GM18907 (cell line): Measurements from ENCODE around the gene XIRP1.
A peak's percentile ranks its signal among the peaks of the same experiment; 100 is the strongest.

Experiments used
- ATAC-seq: cut with Tn5 transposase; IDR thresholded peaks from one replicate; pipeline ENCODE4 v1.9.1; 2021; ENCODE audit warnings: mild to moderate bottlenecking, moderate library complexity; ENCODE audit not compliant: unreplicated experiment

Gene XIRP1

DNA sequence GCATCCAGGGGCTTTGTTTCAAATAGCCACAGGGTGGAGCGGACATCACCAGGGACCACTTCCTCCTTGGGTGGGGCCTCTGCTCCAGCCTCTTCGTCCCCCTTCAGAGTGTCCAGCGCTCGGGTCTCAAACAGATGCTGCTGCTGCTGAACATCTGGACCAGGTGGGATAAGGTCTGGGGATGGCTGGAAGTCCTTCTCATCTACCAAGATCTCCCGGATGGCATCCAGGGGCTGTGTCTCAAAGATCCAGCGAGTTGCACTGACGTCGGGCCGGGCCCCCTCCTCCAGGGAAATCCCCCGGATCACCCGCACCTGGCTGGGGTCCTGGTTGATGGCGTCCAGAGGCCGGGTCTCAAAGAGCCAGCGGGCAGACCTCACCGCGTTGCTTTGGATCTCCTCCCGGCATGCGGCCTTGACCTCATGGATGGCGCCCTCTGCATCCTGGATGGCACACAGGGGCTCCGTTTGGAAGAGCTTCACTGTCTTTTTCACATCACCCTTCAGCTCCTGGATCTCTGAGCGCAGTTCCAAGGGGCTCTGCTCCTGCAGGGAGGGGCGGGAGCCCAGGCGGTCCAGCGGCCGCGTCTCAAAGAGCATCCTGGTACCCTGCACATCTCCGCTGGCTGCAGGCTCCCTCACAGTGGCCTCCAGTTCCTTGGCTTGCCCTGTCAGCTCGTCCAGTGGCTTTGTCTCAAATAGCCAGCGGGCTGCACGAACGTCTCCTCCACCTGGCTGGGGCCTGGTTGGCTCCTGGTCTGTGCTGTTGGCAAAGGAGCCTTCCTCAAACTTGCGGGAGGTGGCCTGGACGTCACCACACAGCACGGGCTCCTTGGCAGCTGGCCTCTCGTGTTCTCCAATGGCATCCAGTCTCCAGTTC lies 3.9 kb downstream of the XIRP1 start:
- no peak for ATAC-seq

DNA sequence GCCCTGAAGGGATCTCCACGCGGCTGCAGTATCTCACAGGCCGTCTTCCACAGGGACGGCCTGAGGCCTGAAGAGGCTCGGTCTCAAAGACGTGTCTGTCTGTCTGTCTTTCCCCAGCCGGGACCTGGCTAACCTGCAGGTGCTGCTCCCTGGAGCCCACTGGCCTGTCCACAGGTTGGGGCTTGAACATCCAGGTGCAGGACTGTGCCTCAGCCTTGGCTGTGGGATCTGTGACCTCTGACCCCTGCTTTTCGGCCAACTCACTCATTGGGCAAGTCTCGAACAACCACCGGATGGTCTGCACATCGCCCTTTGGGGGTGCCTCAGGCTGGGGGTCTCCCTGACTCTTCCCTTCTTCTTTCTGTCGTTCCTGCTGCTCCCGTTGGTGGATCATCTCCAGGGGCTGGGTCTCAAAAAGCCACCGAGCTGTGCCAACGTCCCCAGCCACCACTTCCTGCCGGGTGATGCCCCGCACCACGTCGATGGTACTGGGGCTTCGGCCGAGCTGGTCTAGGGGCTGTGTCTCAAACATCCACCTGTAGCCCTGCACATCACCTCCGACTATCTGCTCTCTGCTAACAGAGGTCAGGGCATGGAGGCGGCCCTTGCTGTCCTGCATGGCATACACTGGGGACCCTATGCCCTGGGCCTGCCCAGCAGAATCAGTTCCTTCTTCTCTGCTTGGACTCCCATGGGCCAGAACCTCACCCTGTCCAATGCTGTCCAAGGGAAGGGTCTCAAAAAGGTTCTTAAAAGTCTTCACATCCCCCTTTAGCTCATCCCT lies 4.8 kb downstream of the XIRP1 start:
- ATAC-seq, result no peak

DNA sequence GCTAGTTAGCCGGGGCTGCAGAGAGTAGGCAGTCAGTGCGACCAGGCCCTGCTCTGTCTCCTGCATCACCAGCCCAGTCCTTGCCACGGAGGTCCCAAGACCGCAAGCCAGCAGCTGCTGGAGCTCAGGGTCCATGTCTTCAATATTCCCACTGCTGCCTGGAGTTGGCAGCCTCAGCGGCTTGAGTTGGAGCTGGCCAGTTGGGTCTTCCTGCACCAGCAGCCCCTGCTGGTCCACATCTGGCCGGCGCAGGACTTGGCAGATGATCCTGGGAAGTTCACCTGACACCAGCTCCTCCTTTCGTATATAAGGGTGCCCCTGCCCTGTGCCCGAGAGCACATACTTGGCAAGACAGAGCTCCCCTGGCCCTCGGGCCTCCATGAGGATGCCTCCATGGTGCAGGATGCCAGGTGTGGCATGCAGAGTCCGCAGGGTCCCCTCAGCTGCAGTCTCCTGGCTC lies 5.7 kb downstream of the XIRP1 start:
- no peak for ATAC-seq

DNA sequence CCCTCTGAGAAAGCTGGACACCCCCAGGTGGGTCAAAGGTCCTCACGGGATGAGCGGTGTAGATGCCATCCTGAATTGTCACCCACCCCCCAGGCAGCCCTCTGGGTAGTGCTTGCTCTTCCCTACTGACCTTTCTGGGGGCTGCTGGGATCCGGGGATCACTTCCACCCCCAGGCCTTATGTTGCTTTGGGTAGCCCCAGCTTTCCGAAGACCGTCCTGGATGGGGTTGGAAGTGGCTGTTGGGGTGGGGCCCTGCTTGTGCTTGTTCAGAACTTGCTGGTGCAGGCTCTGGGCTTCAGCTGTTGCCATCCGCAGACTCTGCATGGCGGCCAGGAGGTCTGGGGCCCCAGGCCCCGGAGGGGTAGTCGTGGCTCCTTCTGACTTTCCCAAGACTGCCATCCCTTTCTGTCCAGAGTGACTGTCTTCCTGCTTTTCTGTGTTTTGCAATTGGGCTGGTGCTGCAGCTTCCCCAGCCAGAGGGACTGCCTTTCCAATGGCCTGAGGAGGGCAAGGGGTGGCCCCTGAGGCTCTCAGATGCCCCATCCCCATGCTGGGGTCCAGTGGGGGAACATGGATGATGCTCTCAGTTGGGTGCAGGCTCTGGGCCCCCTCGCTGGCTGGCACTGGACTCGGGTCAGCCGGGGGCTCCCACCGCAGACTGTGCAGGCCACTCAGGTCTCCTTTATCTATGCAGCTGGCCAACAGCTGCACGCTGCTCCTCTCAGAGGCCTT lies 6.3 kb downstream of the XIRP1 start:
- ATAC-seq, result no peak

DNA sequence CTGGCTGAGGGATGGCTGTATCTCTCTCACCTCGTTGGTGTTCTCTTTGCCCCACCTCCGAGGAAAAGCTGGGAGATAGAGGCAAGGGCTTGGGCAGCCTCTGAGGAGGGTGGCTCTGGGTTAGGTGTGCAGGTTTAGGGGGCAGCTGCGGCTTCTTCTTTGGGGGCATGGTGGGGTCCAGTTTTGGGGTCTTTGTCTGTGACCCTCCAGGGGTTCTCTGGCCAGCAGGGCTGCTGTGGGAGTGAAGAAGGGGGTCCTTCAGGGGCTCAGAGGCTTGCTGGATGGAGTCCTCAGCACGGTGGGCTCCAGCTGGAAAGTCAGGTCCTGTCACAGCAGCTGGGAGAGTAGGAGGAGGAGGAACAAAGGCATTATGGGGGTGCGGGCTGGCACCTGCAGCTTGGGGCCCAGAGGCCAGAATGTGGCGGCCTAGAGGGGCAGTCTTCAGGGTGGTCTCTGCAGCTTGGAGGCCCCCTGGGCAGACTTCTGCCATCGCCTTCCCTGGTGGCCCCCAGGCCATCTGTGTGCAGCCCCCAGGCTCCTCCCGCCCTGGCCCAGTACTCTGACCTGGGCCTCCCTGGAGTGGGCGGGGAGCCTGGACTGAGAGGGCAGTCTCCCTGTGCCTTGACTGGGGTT lies 7.0 kb downstream of the XIRP1 start:
- ATAC-seq, result no peak

DNA sequence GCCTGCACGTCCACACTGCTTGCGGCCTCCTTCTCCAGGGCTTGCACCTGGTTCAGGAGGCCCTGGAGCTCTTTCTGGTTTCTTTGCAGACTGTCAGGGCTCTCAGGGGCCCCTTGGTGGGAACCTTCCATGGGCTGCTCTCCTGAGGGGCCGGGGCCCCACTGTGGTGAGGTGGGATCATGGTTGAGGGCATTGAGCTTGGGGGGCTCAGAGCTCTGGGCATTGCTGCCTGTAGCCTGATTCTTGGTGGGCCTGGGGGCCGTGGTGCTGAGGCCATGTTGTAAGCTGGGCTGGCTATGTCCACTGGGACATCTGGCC lies 7.5 kb downstream of the XIRP1 start:
- ATAC-seq, result no peak

DNA sequence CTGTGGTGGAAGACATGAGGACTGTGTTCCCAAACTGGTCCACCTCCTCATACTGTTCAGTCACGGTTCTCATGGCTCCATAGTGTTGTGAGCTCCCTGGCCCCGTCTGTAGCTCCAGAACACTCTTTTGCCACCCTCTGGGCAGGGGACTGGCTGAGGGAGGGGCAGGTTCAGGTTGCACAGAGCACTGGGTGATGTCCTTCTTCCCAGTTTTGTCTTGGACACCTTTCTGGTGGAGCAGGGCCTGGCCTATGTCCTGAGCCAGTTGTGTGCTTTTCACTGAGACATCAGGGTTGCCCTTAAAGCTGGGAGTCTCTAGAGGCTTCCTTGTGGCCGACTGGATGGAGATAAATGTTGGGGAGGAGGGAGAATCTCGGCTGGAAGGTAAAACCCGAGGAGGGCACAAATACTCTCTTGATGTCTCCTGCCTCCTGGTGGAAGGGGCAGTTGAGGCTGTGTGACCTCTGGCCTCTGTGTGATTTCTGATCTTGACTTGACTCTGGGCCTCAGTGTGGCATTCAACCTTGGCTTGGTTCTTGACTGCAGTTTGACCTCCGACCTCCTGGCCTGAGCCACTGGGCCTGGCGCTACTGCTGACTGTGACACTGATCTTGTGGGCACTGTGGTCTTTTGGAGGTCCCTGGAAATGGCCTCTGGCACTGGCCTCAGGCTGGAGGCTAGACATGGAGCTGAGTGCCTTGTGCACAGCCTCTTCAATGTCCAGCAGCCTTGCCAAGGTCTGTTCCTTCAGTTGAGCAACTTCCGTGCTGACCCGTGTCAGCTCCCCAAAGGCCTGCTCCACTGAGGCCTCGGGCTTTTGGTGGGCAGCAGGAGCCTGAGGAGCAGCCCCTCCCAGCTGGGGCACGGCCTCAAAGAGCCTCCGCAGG lies 8.1 kb downstream of the XIRP1 start:
- ATAC-seq, result no peak

DNA sequence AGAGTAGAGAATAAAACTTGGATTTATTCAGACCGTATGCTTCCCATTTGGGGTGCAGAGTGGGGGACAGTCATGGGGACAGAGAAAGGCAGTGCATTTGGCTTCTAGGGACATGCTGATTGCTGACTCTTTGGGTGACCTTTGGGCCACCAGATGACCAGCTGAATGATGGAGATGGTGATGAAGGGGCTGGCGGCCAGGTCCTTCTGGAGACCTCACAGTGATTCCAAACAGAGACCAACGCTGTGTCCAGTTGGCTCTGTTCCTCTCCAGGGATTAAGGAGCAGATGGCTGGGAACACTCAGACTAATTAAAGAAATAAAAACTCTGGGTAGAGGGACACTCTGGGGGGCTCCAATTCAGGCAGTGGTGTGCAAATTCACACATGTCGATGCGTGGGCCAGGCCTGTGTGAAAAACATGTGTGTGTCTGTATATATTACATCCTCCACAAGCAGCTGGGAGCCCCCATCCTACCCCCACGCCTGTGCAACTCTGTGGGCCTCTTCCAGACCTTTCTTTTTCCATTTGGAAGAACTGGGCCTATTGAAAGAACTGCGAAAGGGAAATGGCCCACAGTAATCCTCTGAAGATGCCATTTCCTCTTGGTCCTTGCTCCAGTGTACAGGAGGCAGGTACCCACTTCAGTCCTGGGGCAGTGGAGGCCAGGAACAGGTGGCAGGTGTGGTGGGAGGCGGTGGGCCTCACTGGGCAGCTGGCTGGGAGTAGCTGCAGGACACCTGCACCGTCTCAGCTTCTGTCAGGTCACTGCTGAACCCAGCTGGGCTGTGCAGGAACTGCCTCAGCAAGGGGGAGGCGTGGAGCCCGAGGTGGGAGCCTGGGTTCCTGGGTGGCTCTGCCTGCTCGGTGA lies 8.9 kb downstream of the XIRP1 start:
- no peak for ATAC-seq

DNA sequence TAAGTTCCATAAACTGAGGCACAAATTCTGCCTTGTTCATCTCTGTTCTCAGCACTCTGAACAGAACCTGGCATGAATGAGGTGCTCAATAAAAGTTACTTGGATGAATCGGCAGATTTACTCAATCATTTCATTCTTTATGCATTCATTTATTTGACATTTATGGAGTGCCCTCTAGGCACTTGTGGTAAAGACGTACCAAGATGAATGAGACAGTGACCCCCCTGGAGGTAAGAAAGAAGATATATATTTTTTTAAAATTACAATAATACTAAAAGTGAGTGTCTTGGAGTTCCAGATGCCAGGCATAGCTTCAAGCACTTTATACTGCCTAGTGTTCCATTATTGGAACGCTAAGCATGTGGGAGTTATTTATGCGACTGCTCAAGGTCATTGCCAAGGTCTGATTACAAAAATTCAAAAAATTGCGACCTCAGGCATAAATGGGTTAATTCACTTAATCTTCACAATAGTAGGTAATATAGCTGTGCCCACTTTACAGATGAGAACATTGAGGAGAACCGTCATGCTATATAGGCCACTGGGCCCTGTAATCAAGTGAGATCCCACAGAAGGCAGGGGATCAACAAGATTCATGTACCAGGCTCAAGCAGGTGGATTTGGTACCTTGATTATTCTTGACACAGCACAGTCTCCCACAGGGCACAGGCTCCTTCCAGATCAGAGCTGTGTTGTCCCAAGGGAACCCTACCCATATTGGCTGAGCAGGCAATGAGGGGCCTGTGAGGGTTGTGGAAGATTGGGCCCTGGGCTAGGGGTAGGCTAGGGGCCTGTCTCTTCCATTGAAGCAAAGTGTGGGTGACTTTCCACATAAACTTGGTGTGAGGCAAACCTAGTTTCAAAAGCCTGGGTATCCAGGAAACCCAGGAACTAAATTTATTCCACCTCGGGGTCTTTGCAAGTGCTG lies 10.7 kb downstream of the XIRP1 start:
- ATAC-seq, result no peak

DNA sequence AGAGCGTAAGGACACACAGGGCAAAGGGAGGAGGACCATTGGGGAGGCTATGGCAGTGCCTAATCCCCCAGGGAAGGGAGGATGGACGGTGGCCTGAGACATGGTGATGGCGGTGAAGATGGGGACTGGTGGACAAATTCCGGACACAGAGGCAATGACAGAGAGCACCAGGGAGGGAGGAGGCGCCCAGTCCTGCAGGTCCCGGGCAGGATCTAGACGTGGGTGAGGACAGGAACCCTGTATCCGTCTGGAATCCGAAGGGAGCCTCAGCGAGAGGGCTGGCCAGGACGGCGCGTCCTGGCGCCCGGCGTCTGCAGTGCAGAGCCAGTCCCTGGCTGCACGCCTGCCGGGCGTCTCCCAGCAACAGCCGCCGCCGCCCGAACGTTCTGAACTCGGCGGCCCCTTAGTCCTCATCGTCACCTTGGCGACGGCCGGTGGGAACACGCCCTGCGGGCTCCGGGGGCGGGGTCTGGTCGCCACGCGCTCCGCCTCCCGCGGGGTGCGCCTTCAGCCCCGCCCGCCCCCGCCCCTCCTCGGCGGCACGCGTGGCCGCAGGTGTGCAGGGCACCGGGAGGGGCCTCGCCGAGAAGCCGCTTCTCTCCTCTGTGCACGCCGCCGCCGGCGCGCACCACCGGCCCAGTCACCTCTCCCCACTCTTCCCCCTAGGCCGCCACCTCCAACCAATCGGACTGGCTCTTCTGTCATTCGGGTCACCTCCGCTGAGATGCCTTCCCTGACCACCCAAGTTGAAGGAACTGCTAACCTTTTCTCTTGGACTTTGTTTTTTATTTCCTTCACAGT lies 11.6 kb downstream of the XIRP1 start:
- peak; percentile 89 for ATAC-seq

DNA sequence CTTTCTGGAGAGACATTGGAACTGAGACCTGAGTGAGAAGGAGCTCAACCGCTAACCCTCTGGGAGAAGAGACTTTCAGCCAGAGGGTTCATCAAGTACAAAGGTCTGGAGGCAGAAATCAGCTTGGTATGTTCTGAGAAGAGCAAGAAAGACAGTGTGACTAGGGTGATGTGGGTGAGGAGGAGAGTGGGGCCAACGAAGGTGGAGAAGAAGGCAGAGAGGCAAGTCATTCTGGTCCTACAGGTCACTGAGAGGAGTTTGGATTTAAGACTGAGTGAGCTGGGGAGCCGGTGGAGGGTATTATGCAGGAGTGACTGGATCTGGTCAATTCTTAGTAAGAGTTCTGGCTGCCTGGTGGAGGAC lies 12.2 kb downstream of the XIRP1 start:
- ATAC-seq, result no peak

DNA sequence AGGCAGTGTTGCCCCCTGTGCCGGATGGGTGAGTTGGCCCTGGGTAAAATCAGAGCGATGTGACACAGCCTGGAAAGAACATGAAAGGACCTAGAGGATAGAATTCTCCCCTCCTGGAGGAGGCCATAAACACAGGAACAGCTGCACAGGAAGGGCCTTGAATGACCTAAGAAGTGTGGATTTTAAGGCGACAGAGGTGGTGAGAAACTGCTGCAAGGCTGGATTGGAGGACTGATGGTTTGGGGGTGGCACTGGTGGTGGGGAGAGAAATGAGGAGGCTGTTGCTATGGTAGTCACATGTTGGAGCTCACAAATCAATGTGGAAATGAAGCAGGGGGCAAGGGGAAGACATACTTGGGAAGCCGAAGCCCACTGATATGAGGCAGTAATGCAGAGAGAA lies 13.8 kb downstream of the XIRP1 start:
- ATAC-seq, result no peak

DNA sequence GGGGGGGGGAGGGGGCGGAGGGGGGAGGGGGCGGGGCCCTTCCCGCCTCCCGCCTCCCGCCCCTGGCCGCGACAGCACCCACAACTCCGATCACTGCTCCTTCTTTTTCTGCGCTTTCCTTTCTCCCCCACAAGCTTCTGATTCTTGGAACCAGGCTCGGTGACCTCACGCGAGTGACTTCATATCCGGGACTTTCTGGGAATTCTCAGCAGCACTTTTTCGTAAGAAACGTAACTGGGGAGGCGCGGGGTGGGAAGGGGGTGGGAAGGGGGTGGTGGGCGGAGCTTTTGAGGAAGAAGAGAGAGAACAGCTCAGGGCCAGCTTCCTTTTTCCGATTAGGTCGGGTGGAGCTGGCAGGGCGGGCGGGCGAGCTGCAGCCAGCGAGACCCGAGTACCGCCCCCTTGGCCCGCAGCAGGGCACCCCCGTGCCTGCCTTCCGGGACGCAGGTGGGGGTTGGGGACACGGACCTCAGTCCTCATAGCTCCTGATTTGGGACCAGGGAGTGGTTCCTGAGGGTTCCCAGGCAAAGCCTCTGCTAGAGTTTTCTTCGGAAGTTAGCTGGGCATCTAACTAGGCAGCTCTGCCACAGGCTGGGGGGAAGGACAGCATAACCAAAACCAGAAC lies 14.6 kb downstream of the XIRP1 start:
- peak; percentile 55 for ATAC-seq

DNA sequence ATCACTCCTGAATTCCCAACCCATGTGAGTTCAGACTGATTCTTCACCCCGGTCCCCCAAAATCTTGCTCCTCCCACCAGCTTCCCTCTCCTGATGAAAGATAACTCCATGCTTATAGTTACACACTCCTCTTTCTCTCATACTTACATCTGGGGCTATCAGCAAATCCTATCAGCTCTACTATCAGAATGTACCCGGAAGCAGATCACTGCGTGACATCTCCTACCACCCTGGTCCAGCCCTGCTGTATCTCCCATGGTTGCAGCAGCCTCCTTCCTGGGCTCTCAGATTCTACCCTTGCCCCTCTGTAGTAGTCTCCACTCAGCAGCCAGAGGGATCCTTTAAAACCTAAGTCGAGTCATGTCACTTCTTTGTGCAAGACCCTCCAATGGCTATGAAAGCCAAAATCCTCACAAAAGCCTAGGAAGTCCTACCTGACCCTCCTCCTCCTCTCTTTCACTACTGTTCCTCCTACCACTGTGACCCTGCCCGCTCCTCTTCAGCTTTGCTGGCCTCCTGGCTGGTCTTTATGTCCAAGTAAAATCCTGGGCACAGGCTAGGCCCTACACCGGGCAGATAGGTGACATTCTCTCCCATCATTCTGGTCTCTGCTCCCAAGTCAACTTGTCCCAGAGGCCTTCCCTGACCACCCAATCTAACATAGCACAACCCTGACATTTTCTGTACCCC lies 16.2 kb downstream of the XIRP1 start:
- no peak for ATAC-seq

DNA sequence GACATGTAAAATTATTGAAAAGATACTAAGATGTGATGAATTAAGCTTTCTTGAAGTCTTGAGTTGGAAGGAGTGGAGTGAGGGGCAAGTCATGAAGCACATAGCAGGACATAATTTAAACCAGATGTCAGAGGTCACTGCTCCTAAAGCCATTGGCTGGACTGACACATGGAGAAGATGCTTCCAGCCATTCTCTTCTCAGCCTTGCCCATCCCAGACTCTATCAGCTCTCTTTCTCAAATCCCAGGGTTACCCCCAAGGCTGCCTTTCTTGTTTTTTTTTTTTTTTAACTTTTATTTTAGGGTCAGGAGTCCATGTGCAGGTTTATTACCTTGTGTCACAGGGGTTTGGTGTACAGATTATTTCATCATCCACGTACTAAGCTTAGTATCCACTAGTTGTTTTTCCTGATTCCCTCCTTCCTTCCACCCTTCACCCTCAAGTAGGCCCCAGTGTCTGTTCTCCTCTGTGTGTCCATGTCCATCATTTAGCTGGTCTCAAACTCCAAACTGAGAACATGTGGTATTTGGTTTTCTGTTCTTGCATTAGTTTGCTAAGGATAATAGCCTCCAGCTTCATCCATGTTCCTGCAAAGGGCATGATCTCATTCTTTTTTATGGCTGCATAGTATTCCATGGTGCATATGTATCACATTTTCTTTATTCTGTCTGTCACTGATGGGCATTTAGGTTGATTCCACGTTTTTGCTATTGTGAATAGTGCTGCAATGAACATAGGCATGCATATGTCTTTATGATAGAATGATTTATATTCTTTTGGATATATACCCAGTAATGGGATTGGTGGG lies 18.9 kb downstream of the XIRP1 start:
- no peak for ATAC-seq

DNA sequence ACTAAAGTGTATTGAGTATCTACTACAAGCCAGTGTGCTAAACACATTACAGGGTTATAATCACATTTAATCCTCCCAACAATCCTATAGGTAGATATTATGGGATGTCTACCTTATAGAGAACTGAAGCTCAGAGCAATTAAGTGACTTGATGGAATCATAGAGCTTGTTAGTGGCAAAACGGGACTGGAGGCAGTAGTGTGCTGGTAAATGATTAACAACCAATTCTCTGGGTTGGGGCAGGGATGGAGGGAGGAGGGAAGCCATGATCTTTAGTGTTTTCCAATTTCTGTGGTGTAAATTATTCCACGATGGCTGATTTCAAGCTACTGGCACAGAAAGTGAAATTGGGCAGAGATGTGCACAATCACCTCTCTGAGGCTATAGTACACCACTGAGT lies 20.5 kb downstream of the XIRP1 start:
- ATAC-seq, result no peak
